ENCODE results near the gene SSBP2.
"Not testable (repeated sequence)": the region's sequence is repeated elsewhere in the genome, so short reads cannot be mapped to it uniquely, and the experiment has no call there.

The SSBP2 gene

DNA sequence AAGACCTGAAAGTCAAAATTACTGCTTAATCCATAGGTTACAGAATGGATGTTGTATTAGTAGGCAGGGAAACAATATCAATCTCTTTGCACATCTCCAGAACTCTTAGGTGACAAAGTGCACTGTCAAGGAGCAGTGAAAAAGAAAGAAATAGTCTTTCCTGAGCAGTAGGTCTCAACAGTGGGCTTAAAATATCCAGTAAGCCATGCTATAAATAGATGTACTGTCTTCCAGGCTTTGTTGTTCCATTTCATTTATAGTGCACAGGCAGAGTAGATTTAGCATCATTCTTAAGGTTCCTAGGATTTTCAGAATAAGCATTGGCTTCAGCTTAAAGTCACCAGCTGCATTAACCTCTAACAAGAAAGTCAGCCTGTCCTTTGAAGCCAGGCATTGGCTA is 50.7 kb downstream of the SSBP2 start:
- ATAC-seq (ENCODE audit: low read depth) (no peak), DNase-seq (ENCODE audit: low spot score in 2 of 2) (no peak)
- Mint-ChIP-seq H3K4me3 (no peak overlapping the region), H3K36me3 (peaks cover 16% of the 10 kb centered on the region), H3K4me1 (peaks cover 23% of the 10 kb centered on the region), H3K27ac (no peak overlapping the region), H3K27me3 (no peaks in the 10 kb centered on the region), H3K9me3 (peaks cover 7% of the 10 kb centered on the region)

DNA sequence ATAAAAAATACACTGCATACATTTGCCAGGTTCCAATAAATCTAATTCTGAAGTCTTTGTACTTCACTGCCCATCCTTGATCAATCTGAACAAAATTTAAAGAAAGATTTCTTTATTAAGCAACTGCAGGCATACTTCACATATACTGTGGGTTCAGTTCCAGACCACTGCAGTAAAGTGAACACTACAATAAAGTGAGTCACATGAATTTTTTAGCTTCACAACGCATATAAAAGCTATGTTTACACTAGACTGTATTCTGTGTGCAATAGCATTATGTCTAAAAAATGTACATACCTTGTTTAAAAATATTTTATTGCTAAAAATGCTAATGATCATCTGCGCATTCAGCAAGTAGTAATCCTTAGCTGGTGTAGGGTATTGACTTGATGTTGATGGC is 52.1 kb downstream of the SSBP2 start:
- no peak for ATAC-seq (ENCODE audit: low read depth)
- no peaks in the 10 kb centered on the region for H3K27me3 Mint-ChIP-seq
- H3K4me3 Mint-ChIP-seq: no peak overlapping the region
- peaks cover 6% of the 10 kb centered on the region for H3K9me3 Mint-ChIP-seq
- H3K4me1 Mint-ChIP-seq: peaks cover 22% of the 10 kb centered on the region
- peaks cover 15% of the 10 kb centered on the region for H3K36me3 Mint-ChIP-seq
- H3K27ac Mint-ChIP-seq: no peak overlapping the region
- DNase-seq (ENCODE audit: low spot score in 2 of 2): no peak

DNA sequence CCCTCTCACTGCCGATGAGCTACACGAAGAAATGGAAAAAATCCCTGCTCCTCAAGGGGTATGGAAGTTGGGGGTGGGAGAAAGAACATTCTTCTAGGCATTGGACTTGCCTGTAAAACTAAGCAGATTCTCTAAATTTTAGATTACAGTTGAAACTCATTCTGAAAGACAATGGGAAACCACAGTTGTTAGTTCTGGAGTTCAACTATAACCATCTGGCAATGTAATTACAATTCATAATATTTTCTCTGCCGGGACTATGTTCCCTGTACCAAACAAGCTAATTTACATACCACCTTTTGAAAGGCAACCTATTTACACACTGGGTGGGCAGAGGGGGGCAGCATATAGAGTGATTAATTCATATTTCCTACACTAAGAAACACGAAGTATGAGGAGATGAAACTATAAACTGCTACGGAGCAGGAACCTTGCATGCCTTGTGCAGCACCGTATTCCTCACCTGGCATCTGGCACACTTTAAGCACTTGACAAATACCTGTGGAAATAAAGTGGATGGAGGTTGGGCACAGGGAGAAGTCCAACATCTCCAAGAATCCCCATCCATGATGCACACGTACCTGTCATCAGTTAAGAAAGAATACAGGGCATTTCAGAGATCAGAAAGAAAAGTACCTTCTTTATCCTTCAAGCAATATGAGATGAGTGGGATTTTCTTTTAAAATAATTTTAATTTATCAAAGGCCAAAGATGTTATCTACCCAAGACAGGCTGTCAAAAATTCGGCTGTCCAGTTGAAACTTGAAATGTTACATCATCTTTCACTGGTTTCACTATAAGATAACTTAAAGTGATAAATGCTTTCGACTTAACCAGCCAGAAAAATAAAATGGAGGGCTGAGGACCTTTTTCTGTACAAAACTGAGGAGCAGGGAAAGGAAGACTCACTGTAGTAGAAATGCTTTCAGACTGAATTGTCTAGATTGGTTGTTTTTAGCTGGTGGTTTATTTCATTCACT is 54.2 kb downstream of the SSBP2 start:
- Mint-ChIP-seq H3K27me3 (no peaks in the 10 kb centered on the region), H3K9me3 (peaks cover 14% of the 10 kb centered on the region), H3K4me3 (no peak overlapping the region), H3K36me3 (peaks cover 27% of the 10 kb centered on the region), H3K4me1 (peaks cover 22% of the 10 kb centered on the region), H3K27ac (peak overlapping the region; percentile 45)
- DNase-seq (ENCODE audit: low spot score in 2 of 2): no peak
- no peak for ATAC-seq (ENCODE audit: low read depth)

DNA sequence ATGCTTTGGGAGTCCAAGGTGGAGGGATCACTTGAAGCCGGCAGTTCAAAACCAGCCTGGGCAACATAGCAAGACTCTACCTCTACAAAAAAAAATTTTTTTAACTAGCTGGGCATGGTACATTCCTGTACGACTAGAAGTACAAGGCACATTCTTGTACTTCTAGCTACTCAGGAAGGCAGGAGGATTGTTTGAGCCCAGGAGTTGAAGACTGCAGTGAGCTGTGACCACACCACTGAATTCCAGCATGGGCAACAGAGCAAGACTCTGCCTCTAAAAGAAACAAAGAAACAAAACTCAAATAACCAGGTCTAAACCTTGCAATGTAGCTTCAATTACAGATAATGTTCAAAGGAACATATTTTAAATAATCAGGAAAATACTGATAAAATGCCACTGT is 56.2 kb downstream of the SSBP2 start:
- Mint-ChIP-seq H3K4me3 (no peak overlapping the region), H3K4me1 (peaks cover 18% of the 10 kb centered on the region), H3K27ac (no peak overlapping the region), H3K27me3 (no peaks in the 10 kb centered on the region), H3K9me3 (peaks cover 24% of the 10 kb centered on the region), H3K36me3 (peaks cover 34% of the 10 kb centered on the region)
- DNase-seq (ENCODE audit: low spot score in 2 of 2): no peak
- no peak for ATAC-seq (ENCODE audit: low read depth)

DNA sequence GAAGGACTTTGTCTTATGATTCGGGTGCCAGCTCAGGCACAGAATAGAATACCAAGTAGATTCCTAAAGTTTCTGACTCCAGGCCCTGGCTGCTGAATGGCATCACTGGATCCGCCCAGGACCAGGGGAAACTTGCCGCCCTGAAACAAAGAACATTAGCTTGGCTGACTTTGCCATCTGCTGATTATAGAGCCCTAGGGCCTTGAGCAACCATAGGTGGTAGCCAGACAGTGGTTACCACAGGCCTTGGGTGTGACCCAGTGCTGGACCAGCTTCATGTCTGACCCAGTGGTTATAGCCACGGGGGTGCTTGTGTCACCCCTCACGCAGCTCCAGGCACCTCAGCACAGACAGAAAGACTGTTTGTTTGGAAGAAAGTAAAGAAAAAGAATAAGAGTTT is 62.7 kb downstream of the SSBP2 start:
- no peak for ATAC-seq (ENCODE audit: low read depth)
- Mint-ChIP-seq H3K36me3 (peaks cover 48% of the 10 kb centered on the region), H3K9me3 (peaks cover 26% of the 10 kb centered on the region)

DNA sequence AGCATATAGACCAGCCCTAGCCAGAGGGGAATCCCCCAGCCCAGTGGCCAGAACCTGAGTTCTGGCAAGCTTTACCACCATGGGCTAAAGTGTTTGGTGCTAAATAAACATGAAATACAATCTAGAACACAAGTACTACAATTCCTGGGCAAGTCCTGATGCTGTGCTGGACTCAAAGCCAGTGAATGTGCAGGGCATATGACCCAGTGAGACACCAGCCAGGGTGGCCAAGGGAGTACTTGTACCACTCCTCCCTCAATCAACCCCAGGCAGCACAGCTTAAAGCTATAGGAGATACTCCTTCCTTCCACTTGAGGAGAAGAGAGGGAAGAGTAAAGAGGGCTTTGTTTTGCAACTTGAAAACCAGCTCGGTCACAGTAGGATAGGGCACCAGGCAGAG is 63.6 kb downstream of the SSBP2 start:
- no peak for DNase-seq (ENCODE audit: low spot score in 2 of 2)

More for the DNA sequence above, 62.7 kb downstream of the SSBP2 start:
- Mint-ChIP-seq H3K4me3 (no peak overlapping the region), H3K4me1 (peaks cover 12% of the 10 kb centered on the region), H3K27me3 (no peaks in the 10 kb centered on the region), H3K27ac (no peak overlapping the region)
- no peak for DNase-seq (ENCODE audit: low spot score in 2 of 2)

DNA sequence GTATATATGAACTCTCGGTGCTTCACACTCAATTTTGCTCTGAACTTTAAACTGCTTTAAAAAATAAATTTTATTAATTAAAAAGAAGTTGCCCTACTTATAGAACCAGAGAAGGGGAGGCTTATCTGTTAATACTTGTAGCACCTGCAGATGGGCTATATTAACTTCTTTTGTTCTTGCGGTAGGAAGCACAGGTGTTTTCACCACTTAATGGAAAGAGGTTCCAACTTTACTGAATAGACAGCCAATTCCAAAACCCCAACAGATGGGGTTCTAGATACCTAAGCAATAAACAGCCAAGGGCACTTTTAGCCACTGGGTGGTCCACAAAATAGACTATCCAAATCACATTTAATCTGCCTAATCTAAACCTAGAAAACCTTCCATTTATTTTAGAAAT is 65.4 kb downstream of the SSBP2 start:
- peaks cover 12% of the 10 kb centered on the region for H3K9me3 Mint-ChIP-seq
- no peak for ATAC-seq (ENCODE audit: low read depth)
- H3K27me3 Mint-ChIP-seq: no peaks in the 10 kb centered on the region
- no peak for DNase-seq (ENCODE audit: low spot score in 2 of 2)
- H3K36me3 Mint-ChIP-seq: peaks cover 38% of the 10 kb centered on the region
- H3K4me3 Mint-ChIP-seq: no peak overlapping the region
- no peak overlapping the region for H3K27ac Mint-ChIP-seq
- peaks cover 12% of the 10 kb centered on the region for H3K4me1 Mint-ChIP-seq

More for the DNA sequence above, 63.6 kb downstream of the SSBP2 start:
- Mint-ChIP-seq H3K27ac (no peak overlapping the region), H3K9me3 (peaks cover 26% of the 10 kb centered on the region), H3K4me1 (peaks cover 12% of the 10 kb centered on the region), H3K36me3 (peaks cover 46% of the 10 kb centered on the region), H3K27me3 (no peaks in the 10 kb centered on the region), H3K4me3 (no peak overlapping the region)
- ATAC-seq (ENCODE audit: low read depth): no peak

DNA sequence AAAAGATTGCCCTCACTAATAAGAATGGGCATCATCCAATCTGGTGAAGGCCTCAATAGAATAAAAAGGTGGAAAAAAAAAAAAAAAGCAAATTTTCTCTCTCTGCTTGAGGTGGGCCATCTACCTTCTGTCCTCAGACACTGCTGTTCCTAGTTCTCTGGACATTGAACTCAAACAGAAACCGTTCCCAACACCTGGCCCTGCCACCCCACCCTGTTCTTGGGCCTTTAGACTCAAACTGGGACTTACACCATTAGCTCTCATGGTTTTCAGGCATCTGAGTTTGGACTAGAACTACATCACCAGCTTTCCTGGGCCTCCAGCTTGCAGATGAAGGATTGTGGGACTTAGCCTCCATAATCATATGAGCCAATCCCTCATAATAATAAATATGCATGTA is 71.0 kb downstream of the SSBP2 start:
- H3K4me1 Mint-ChIP-seq: peaks cover 14% of the 10 kb centered on the region
- H3K4me3 Mint-ChIP-seq: no peak overlapping the region
- ATAC-seq (ENCODE audit: low read depth) (no peak), DNase-seq (ENCODE audit: low spot score in 2 of 2) (no peak)
- H3K27me3 Mint-ChIP-seq: no peaks in the 10 kb centered on the region
- no peak overlapping the region for H3K27ac Mint-ChIP-seq
- H3K9me3 Mint-ChIP-seq: peaks cover 12% of the 10 kb centered on the region
- peaks cover 27% of the 10 kb centered on the region for H3K36me3 Mint-ChIP-seq

DNA sequence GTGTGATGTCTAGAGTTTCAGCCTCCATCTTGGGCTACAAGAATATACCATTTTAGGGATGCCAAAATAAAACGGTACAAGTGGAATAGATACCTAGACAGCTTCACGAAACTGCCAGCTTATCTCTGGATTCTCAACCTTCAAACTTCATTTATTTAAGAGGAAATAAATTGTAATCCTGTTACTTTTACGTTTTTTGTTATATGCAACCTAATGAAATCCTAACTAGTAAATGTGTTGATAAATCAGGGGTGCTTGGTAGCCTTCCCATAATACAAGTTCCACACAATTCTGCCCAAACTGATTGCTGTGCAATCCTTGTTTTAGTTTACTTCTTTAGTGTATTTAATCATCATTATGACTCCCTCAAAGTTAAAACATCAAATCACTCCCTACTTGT is 75.5 kb downstream of the SSBP2 start:
- H3K9me3 Mint-ChIP-seq: peaks cover 8% of the 10 kb centered on the region
- ATAC-seq (ENCODE audit: low read depth) (no peak), DNase-seq (ENCODE audit: low spot score in 2 of 2) (no peak)
- no peaks in the 10 kb centered on the region for H3K27me3 Mint-ChIP-seq
- H3K4me3 Mint-ChIP-seq: no peak overlapping the region
- no peak overlapping the region for H3K27ac Mint-ChIP-seq
- H3K36me3 Mint-ChIP-seq: peaks cover 12% of the 10 kb centered on the region
- H3K4me1 Mint-ChIP-seq: peaks cover 14% of the 10 kb centered on the region

DNA sequence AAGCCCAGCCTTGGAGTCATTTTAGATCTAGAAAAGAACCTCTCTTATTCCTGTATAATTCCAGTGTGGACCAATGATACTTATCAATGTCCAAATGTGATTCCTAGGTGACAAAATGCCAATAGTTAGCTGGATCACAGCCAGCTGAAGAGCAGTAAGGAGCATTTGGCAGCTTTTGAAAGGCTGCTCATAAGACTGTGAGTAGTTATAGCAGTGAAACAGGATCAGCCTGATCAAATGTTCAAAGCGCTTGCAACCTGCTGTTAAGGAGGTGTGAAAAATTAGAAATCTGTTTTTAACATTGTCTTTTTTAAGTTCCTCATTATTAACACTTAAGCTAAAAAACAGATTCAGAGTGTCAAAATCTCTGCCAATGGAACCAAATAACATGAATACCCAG is 85.1 kb downstream of the SSBP2 start:
- no peaks in the 10 kb centered on the region for H3K27me3 Mint-ChIP-seq
- ATAC-seq (ENCODE audit: low read depth) (no peak), DNase-seq (ENCODE audit: low spot score in 2 of 2) (no peak)
- H3K4me3 Mint-ChIP-seq: no peak overlapping the region
- H3K9me3 Mint-ChIP-seq: no peaks in the 10 kb centered on the region
- no peak overlapping the region for H3K27ac Mint-ChIP-seq
- H3K4me1 Mint-ChIP-seq: peaks cover 20% of the 10 kb centered on the region
- H3K36me3 Mint-ChIP-seq: peaks cover 6% of the 10 kb centered on the region

DNA sequence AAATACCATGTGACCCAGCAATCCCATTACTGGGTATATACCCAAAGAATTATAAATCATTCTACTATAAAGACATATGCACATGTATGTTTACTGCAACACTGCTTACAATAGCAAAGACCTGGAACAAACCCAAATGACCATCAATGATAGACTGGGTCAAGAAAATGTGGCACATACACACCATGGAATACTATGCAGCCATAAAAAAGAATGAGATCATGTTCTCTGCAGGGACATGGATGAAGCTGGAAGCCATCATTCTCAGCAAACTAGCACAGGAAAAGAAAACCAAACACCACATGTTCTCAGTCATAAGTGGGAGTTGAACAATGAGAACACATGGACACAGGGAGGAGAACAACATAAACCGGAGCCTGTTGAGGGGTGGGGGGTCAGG is 90.3 kb downstream of the SSBP2 start:
- H3K4me1 Mint-ChIP-seq: peaks cover 11% of the 10 kb centered on the region
- not testable (repeated sequence) for H3K9me3 Mint-ChIP-seq; H3K36me3 Mint-ChIP-seq; H3K4me3 Mint-ChIP-seq; ATAC-seq (ENCODE audit: low read depth); H3K27ac Mint-ChIP-seq; H3K27me3 Mint-ChIP-seq; DNase-seq (ENCODE audit: low spot score in 2 of 2)

DNA sequence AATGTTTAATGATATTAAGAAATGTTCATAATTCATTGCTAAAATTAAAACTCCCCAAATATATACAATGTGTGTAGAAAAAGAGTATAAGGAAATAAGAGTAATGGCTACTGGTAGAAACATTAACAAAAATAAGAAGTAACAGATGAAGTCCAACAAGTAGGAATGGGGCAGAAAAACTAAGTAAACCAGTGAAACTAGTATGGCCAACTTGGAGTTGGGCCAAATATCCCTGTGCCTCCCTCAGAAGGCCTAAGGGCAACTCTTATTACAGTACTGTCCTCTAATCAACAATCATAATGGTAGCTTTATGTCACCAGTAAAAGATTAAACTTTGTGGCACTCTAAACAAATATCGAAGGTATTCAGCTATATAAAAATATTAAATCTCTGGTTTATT is 93.5 kb downstream of the SSBP2 start:
- Mint-ChIP-seq H3K9me3 (peaks cover 2% of the 10 kb centered on the region), H3K36me3 (peaks cover 17% of the 10 kb centered on the region), H3K4me3 (no peak overlapping the region), H3K27me3 (no peaks in the 10 kb centered on the region), H3K27ac (no peak overlapping the region), H3K4me1 (peaks cover 11% of the 10 kb centered on the region)
- DNase-seq (ENCODE audit: low spot score in 2 of 2): no peak
- no peak for ATAC-seq (ENCODE audit: low read depth)

DNA sequence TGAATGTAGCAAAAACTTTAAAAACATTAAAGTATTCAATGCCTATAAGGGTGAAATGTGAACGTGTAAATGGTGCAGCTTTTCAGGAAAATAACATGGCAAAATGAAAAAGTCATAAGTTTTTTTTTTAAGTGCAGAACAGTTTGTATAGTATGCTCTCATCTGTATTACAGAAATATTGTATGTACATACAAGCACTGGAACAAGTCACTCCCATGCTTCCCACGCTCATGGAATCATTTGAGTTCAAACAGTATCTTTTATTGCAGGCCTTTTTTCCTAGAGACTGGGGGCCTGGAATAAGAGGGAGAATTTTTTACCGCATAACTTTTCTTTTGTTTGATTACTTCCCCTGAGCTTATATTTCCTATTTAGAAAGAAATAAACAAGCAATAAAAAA is 94.1 kb downstream of the SSBP2 start:
- no peak overlapping the region for H3K4me3 Mint-ChIP-seq
- ATAC-seq (ENCODE audit: low read depth) (no peak), DNase-seq (ENCODE audit: low spot score in 2 of 2) (no peak)
- H3K9me3 Mint-ChIP-seq: peaks cover 2% of the 10 kb centered on the region
- H3K27me3 Mint-ChIP-seq: no peaks in the 10 kb centered on the region
- peaks cover 10% of the 10 kb centered on the region for H3K4me1 Mint-ChIP-seq
- H3K36me3 Mint-ChIP-seq: peaks cover 16% of the 10 kb centered on the region
- H3K27ac Mint-ChIP-seq: no peak overlapping the region

DNA sequence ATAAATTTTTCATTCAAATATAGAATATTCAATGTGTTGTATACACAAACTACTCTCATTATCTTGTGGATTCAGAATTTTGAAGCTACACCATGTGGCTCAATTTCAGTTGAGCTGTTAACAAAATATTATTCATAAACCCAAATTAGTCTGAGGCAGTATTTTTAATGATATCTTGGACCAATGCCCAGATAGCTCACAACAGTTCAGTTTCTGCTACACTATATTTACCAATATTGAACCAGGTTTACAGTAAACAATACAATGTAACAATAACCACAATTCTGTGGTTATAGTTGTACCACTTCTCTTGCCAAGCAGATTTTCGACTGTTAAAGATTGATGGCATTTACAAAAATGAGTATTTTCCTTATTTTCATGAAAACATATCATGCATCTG is 99.9 kb downstream of the SSBP2 start:
- peaks cover 14% of the 10 kb centered on the region for H3K36me3 Mint-ChIP-seq
- H3K4me1 Mint-ChIP-seq: peaks cover 6% of the 10 kb centered on the region
- H3K4me3 Mint-ChIP-seq: no peak overlapping the region
- ATAC-seq (ENCODE audit: low read depth) (no peak), DNase-seq (ENCODE audit: low spot score in 2 of 2) (no peak)
- no peak overlapping the region for H3K27ac Mint-ChIP-seq
- no peaks in the 10 kb centered on the region for H3K9me3 Mint-ChIP-seq
- no peaks in the 10 kb centered on the region for H3K27me3 Mint-ChIP-seq

DNA sequence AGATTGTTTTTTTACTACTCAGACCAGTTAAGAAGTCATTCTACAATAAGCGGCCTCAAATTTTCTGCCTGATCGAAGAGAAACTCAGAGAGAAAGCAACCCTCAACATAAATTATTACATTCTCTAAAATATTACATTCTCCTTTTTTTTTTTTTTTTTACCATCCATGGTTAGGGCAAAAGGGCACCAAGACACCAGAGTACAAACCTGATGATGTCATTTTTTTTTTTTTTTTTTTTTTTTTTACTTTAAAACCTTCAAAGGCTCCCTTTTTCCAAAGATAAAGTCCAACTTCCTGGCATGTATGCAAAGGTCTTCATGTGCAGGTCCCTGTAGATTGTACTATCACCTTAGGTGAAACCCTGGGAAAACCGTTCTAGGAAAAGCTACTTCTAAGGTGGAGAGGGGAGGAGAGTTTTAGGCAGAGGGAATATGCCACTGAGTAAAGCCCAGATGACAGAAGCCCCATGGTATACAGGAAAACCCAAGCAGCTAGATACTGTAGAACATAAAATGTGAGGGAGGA is 104.4 kb downstream of the SSBP2 start:
- ATAC-seq (ENCODE audit: low read depth): no peak
- H3K4me3 Mint-ChIP-seq: no peak overlapping the region
- H3K9me3 Mint-ChIP-seq: no peaks in the 10 kb centered on the region

More for the DNA sequence above, 104.4 kb downstream of the SSBP2 start:
- Mint-ChIP-seq H3K27me3 (no peaks in the 10 kb centered on the region), H3K36me3 (peaks cover 10% of the 10 kb centered on the region), H3K4me1 (peaks cover 3% of the 10 kb centered on the region), H3K27ac (no peak overlapping the region)
- no peak for DNase-seq (ENCODE audit: low spot score in 2 of 2)
